ENCODE data around the gene PCBP3. TPM values are rescaled to one million over a fixed set of nuclear protein-coding genes. Genes with fewer than 3 reads are reported as not detected.

PCBP3 gene
- total and polyA plus RNA-seq, 4 donors: 14.3 to 30.0 (median 22.5) TPM

DNA sequence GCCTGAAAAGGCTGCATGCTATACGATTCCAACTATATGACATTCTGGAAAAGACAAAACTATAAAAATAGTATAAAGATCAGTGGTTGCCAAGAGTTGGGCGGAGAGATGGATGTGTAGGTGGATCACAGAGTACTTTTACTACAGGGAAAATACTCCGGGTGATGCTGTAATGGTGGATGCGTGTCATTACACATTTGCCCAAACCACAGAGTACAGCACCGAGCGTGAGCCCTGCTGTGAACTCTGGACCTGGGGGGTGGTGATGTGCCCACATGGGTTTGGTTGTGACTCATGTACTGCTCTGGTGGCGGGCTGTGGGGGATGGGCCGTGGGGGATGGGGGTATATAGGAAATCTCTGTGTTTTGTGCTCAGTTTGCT lies 175.4 kb downstream of the PCBP3 start:
- DNase-seq (ENCODE audit: low read depth in 4 of 6, low spot score in 6 of 6): no peak
- WGBS (ENCODE audit: insufficient coverage): no CpG with 5 or more reads among the region's 8 CpGs
- Histone ChIP-seq H3K27me3 (ENCODE audit: control insufficient read depth, insufficient read depth, low read length) (no peaks in the 10 kb centered on the region), H3K4me3 (ENCODE audit: low read depth, low read length) (no peak overlapping the region), H3K9me3 (ENCODE audit: control insufficient read depth, insufficient read depth, low read length) (no peaks in the 10 kb centered on the region), H3K36me3 (ENCODE audit: control insufficient read depth, insufficient read depth, low read length) (no peaks in the 10 kb centered on the region), H3K27ac (ENCODE audit: low read depth, low read length) (no peak overlapping the region), H3K4me1 (ENCODE audit: control insufficient read depth, insufficient read depth, low read length) (peaks cover 19% of the 10 kb centered on the region)

DNA sequence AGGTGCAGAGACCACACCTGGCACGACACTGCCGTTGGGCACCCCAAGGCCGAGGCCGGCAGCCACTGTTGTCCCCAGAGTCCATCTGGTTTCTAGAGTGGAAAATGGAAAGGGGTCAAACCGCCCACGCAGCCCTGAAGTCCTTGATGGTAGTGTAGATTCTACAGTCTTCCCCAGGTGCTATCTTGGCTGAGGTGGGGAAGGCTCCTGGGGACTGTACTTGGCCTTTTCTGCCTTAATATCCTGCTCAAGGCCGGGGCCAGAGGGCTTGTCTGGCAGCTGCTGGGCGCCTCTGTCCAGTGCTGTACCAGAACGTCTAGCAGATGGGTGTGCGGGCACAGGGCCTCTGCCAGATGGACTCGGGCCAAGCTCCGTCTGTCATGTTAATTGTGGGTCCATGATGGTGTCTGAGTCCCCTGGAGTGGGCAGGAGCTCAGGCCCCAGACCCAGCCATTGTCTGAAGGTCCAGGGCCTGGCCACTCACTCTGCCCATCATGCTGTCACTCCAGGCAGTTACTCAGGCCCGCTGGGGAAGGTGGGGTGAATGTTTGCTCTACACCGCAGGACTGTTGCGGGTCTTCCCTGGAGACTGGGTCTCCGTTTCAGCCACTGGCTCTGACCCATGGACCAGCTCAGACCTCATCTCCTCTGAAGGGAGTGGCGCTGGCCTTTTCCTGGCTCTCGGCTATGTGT lies 176.1 kb downstream of the PCBP3 start:
- Histone ChIP-seq H3K4me3 (ENCODE audit: low read depth, low read length) (no peak overlapping the region), H3K36me3 (ENCODE audit: control insufficient read depth, insufficient read depth, low read length) (no peaks in the 10 kb centered on the region), H3K9me3 (ENCODE audit: control insufficient read depth, insufficient read depth, low read length) (no peaks in the 10 kb centered on the region), H3K4me1 (ENCODE audit: control insufficient read depth, insufficient read depth, low read length) (peaks cover 23% of the 10 kb centered on the region), H3K27ac (ENCODE audit: low read depth, low read length) (no peak overlapping the region), H3K27me3 (ENCODE audit: control insufficient read depth, insufficient read depth, low read length) (no peaks in the 10 kb centered on the region)
- WGBS (ENCODE audit: insufficient coverage): 59% methylated on average over 14 of the region's 18 CpGs
- DNase-seq (ENCODE audit: low read depth in 4 of 6, low spot score in 6 of 6): peak in 1 of 6 donors; percentile 52

GRCh38 chr21:45820171-45821091 lies 176.9 kb downstream of the PCBP3 start:
- no peaks in the 10 kb centered on the region for H3K9me3 ChIP-seq (ENCODE audit: control insufficient read depth, insufficient read depth, low read length)
- no peaks in the 10 kb centered on the region for H3K36me3 ChIP-seq (ENCODE audit: control insufficient read depth, insufficient read depth, low read length)
- 45% methylated on average over 31 of the region's 31 CpGs for WGBS (ENCODE audit: insufficient coverage)
- peaks cover 31% of the 10 kb centered on the region for H3K4me1 ChIP-seq (ENCODE audit: control insufficient read depth, insufficient read depth, low read length)
- H3K4me3 ChIP-seq (ENCODE audit: low read depth, low read length): no peak overlapping the region
- H3K27me3 ChIP-seq (ENCODE audit: control insufficient read depth, insufficient read depth, low read length): no peaks in the 10 kb centered on the region
- peak; percentile 62 to 97 (median 83) for DNase-seq (ENCODE audit: low read depth in 4 of 6, low spot score in 6 of 6)
- H3K27ac ChIP-seq (ENCODE audit: low read depth, low read length): no peak overlapping the region

DNA sequence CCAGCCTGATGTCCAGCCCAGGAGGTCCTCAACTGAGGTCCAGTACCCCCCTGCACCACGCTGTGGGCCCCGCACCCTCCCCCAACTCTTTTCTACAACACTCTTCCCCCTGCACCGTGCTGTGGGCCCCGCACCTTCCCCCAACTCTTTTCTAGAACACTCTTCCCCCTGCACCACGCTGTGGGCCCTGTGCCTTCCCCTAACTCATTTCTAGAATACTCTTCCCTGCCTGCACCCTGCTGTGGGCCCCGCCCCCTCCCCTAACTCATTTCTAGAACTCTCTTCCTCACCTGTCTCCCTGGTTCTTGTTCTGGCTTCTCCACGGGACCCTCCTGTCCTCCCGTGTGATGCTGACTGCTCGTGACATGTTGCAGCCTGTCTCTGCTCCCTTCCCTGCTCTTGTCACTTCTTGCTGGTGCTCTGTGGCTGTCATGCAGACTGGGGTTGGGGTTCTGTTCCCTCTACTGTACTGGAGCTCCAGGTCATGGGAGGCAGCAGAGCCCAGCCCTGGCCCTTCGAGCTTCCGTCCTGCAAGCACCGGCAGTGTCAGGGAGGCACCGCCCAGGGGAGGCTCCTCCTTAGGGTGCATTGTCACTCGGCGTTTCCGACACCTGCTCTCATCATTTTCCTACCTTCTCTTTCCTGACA lies 177.9 kb downstream of the PCBP3 start:
- Histone ChIP-seq H3K9me3 (ENCODE audit: control insufficient read depth, insufficient read depth, low read length) (no peaks in the 10 kb centered on the region), H3K27me3 (ENCODE audit: control insufficient read depth, insufficient read depth, low read length) (no peaks in the 10 kb centered on the region), H3K4me3 (ENCODE audit: low read depth, low read length) (no peak overlapping the region), H3K36me3 (ENCODE audit: control insufficient read depth, insufficient read depth, low read length) (no peaks in the 10 kb centered on the region), H3K4me1 (ENCODE audit: control insufficient read depth, insufficient read depth, low read length) (peaks cover 33% of the 10 kb centered on the region), H3K27ac (ENCODE audit: low read depth, low read length) (no peak overlapping the region)
- DNase-seq (ENCODE audit: low read depth in 4 of 6, low spot score in 6 of 6): no peak
- 88% methylated on average over 16 of the region's 16 CpGs for WGBS (ENCODE audit: insufficient coverage)

DNA sequence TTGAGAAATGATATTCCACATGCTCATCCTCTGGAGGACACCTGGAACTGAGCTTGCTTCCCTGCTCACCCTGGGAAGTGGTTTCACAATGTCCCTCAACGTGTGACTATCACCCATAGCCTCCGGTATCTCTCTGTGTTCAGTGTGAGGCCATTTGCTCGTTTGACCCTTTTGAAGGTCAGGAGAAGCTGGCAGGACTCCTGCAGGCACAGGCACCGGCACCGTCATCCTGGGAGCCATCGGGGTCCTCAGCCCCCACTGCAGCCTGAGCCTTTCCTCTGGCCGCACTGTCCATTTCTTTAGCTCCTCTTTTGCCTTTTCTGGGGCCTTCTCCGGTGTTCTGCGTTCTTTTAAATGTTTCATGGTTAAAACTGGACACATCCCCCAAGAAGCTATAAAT lies 178.5 kb downstream of the PCBP3 start:
- Histone ChIP-seq H3K36me3 (ENCODE audit: control insufficient read depth, insufficient read depth, low read length) (no peaks in the 10 kb centered on the region), H3K4me1 (ENCODE audit: control insufficient read depth, insufficient read depth, low read length) (peaks cover 33% of the 10 kb centered on the region), H3K27ac (ENCODE audit: low read depth, low read length) (no peak overlapping the region), H3K9me3 (ENCODE audit: control insufficient read depth, insufficient read depth, low read length) (no peaks in the 10 kb centered on the region), H3K27me3 (ENCODE audit: control insufficient read depth, insufficient read depth, low read length) (no peaks in the 10 kb centered on the region), H3K4me3 (ENCODE audit: low read depth, low read length) (no peak overlapping the region)
- WGBS (ENCODE audit: insufficient coverage): 89% methylated on average over 9 of the region's 9 CpGs
- no peak for DNase-seq (ENCODE audit: low read depth in 4 of 6, low spot score in 6 of 6)

- 78% methylated on average over 6 of the region's 9 CpGs for WGBS (ENCODE audit: insufficient coverage)
- H3K9me3 ChIP-seq (ENCODE audit: control insufficient read depth, insufficient read depth, low read length): no peaks in the 10 kb centered on the region
Observed at GRCh38 chr21:45822429-45823099, 179.0 kb downstream of the PCBP3 start.

GRCh38 chr21:45823100-45823681 lies 179.7 kb downstream of the PCBP3 start:
- no peak overlapping the region for H3K4me3 ChIP-seq (ENCODE audit: low read depth, low read length)
- no peaks in the 10 kb centered on the region for H3K36me3 ChIP-seq (ENCODE audit: control insufficient read depth, insufficient read depth, low read length)
- no peak overlapping the region for H3K27ac ChIP-seq (ENCODE audit: low read depth, low read length)
- peaks cover 33% of the 10 kb centered on the region for H3K4me1 ChIP-seq (ENCODE audit: control insufficient read depth, insufficient read depth, low read length)
- no peaks in the 10 kb centered on the region for H3K9me3 ChIP-seq (ENCODE audit: control insufficient read depth, insufficient read depth, low read length)
- 87% methylated on average over 15 of the region's 16 CpGs for WGBS (ENCODE audit: insufficient coverage)
- no peak for DNase-seq (ENCODE audit: low read depth in 4 of 6, low spot score in 6 of 6)
- no peaks in the 10 kb centered on the region for H3K27me3 ChIP-seq (ENCODE audit: control insufficient read depth, insufficient read depth, low read length)

More at GRCh38 chr21:45822429-45823099, 179.0 kb downstream of the PCBP3 start:
- peaks cover 33% of the 10 kb centered on the region for H3K4me1 ChIP-seq (ENCODE audit: control insufficient read depth, insufficient read depth, low read length)
- no peak overlapping the region for H3K4me3 ChIP-seq (ENCODE audit: low read depth, low read length)
- no peaks in the 10 kb centered on the region for H3K27me3 ChIP-seq (ENCODE audit: control insufficient read depth, insufficient read depth, low read length)
- no peaks in the 10 kb centered on the region for H3K36me3 ChIP-seq (ENCODE audit: control insufficient read depth, insufficient read depth, low read length)
- no peak overlapping the region for H3K27ac ChIP-seq (ENCODE audit: low read depth, low read length)
- no peak for DNase-seq (ENCODE audit: low read depth in 4 of 6, low spot score in 6 of 6)

- WGBS (ENCODE audit: insufficient coverage): 70% methylated on average over 8 of the region's 8 CpGs
- H3K27ac ChIP-seq (ENCODE audit: low read depth, low read length): peak overlapping the region; percentile 15
- H3K4me3 ChIP-seq (ENCODE audit: low read depth, low read length): no peak overlapping the region
- peaks cover 35% of the 10 kb centered on the region for H3K4me1 ChIP-seq (ENCODE audit: control insufficient read depth, insufficient read depth, low read length)
- DNase-seq (ENCODE audit: low read depth in 4 of 6, low spot score in 6 of 6): no peak
- H3K36me3 ChIP-seq (ENCODE audit: control insufficient read depth, insufficient read depth, low read length): peaks cover 4% of the 10 kb centered on the region
- H3K27me3 ChIP-seq (ENCODE audit: control insufficient read depth, insufficient read depth, low read length): no peaks in the 10 kb centered on the region
- no peaks in the 10 kb centered on the region for H3K9me3 ChIP-seq (ENCODE audit: control insufficient read depth, insufficient read depth, low read length)
Observed at GRCh38 chr21:45824546-45825215, 181.2 kb downstream of the PCBP3 start.

Measured in spinal cord (tissue), 10 donors.